ENCODE measurements around the gene KLHL30. TPM values are rescaled to one million over a fixed set of nuclear protein-coding genes. Genes with fewer than 3 reads are reported as not detected.

Gene KLHL30
- total and polyA plus RNA-seq, 11 donors, result 5.1 to 43.7 (median 23.0) TPM

DNA sequence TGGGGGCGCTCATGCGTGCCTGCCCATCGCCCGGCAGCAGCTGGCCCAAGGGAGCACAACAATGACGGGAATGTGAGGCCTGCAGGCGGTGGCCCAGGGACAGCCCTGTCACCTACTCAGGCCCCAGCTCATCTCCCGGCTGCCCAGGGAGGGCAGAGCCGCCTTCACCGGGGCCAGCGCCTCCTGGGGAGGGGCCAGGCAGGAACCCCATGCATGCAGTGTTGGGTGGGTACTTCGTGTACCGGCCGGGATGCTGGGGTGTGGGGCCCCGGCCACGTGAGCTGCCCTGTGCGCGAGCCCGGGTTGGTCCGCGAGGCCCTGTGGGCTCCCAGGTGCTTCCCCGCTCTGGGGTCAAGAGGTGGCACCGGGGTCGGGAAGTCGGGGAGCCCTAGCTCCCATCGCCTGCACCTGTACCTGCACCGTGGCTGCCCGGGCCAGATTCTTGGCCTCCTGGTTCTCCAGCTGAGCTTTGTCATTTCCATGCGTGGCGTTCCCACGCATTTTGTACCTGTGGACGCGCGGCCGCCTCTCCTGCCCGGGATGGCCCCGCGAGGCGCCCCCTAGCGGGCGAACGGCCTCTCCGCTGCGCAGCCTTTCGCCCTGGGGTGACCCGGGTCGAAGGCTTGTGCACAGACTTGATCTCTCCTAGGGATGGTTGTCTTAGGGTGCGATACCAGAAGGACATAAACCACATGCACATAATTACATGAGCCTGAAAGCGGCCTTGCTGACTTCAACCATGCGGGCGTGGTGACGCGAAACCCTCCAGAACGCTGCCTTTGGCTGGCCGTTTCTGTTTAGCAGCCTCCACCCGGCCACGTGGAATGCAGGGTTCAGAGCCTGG is 950 bp downstream of the KLHL30 start:
- peaks cover 0 to 65% (median 32%) of the 10 kb centered on the region in 12 donors for H3K4me1 ChIP-seq
- H3K27ac ChIP-seq, result peak overlapping the region; percentile 73 to 96 (median 86)
- DNase-seq (peak in 1 of 5 donors; percentile 55), ATAC-seq (peak; percentile 27 to 51 (median 40))
- no peak for TF ChIP-seq POLR2A (IDR thresholded peaks at IDR 0.05)
- peak in 11 of 12 donors; percentile 52 to 74 (median 62) for TF ChIP-seq CTCF (IDR thresholded peaks at IDR 0.05)
- H3K9me3 ChIP-seq, result no peaks in the 10 kb centered on the region
- peak overlapping the region in 11 of 12 donors; percentile 22 to 56 (median 45) for H3K4me3 ChIP-seq
- no peaks in the 10 kb centered on the region for H3K27me3 ChIP-seq
- 35 to 47% (median 38%) methylated on average over 27 to 56 of the region's 56 CpGs for whole genome bisulfite sequencing, 4 donors
- H3K36me3 ChIP-seq, result peaks cover 0 to 8% (median 0%) of the 10 kb centered on the region in 9 donors
- intact Hi-C loops (cut with DNase I), result loop anchor here in 7 of 10 donors (1.0 to 10.0 kb wide), 5 partner anchors 77 to 285 kb away; partner anchors contain the start of genes RAMP1 (in 4 of the 7) and SCLY (in 1 of the 7)

- no peak for ATAC-seq
- intact Hi-C loops (cut with DNase I), result loop anchor here in 3 of 10 donors (5.0 to 10.0 kb wide), 2 partner anchors 283 to 285 kb away; partner anchors contain the start of gene RAMP1 (in 3 of the 3)
These were observed 1.6 kb downstream of the KLHL30 start for GRCh38 chr2:238140040-238140439.

DNA sequence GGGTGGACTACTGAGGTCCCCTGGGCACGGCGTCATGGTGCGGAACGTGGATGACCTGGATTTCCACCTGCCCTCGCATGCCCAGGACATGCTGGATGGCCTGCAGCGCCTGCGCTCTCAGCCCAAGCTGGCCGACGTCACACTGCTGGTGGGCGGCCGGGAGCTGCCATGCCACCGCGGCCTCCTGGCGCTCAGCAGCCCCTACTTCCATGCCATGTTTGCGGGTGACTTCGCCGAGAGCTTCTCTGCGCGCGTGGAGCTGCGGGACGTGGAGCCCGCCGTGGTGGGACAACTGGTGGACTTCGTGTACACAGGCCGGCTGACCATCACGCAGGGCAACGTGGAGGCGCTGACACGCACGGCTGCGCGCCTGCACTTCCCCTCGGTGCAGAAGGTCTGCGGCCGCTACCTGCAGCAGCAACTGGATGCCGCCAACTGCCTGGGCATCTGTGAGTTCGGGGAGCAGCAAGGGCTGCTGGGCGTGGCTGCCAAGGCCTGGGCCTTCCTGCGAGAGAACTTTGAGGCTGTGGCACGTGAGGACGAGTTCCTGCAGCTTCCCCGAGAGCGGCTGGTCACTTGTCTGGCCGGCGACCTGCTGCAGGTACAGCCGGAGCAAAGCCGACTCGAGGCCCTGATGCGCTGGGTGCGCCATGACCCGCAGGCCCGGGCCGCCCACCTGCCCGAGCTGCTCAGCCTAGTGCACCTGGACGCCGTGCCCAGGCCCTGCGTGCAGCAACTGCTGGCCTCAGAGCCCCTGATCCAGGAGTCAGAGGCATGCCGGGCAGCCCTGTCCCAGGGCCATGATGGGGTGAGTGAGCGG is 2.5 kb downstream of the KLHL30 start:
- peaks cover 0 to 8% (median 0%) of the 10 kb centered on the region in 9 donors for H3K36me3 ChIP-seq
- 87 to 94% (median 91%) methylated on average over 14 to 60 of the region's 60 CpGs for WGBS, 4 donors
- no peak for ATAC-seq
- intact Hi-C loops (cut with DNase I), result loop anchor here in 3 of 10 donors (5.0 to 10.0 kb wide), 2 partner anchors 284 to 286 kb away; partner anchors contain the start of gene RAMP1 (in 3 of the 3)
- H3K4me3 ChIP-seq, result no peak overlapping the region
- H3K27me3 ChIP-seq, result no peaks in the 10 kb centered on the region
- TF ChIP-seq CTCF (IDR thresholded peaks at IDR 0.05) (no peak), POLR2A (IDR thresholded peaks at IDR 0.05) (no peak)
- no peak for DNase-seq
- H3K4me1 ChIP-seq, result peaks cover 0 to 65% (median 32%) of the 10 kb centered on the region in 12 donors
- no peak overlapping the region for H3K27ac ChIP-seq
- no peaks in the 10 kb centered on the region for H3K9me3 ChIP-seq

More at GRCh38 chr2:238140040-238140439, 1.6 kb downstream of the KLHL30 start:
- WGBS, 4 donors, result 77 to 94% (median 86%) methylated on average over 4 to 7 of the region's 7 CpGs
- Histone ChIP-seq H3K4me1 (peaks cover 0 to 65% (median 32%) of the 10 kb centered on the region in 12 donors), H3K4me3 (peak overlapping the region in 1 of 12 donors; percentile 49), H3K36me3 (peaks cover 0 to 8% (median 0%) of the 10 kb centered on the region in 9 donors), H3K27ac (peak overlapping the region in 1 of 12 donors; percentile 91), H3K27me3 (no peaks in the 10 kb centered on the region), H3K9me3 (no peaks in the 10 kb centered on the region)
- TF ChIP-seq POLR2A (IDR thresholded peaks at IDR 0.05), result no peak
- TF ChIP-seq CTCF (IDR thresholded peaks at IDR 0.05), result no peak
- DNase-seq, result no peak

Data from heart left ventricle (tissue), 16 donors.